ENCODE data around the gene BTG1. TPM values are rescaled to one million over a fixed set of nuclear protein-coding genes. Genes with fewer than 3 reads are reported as not detected.

The BTG1 gene, protein sequence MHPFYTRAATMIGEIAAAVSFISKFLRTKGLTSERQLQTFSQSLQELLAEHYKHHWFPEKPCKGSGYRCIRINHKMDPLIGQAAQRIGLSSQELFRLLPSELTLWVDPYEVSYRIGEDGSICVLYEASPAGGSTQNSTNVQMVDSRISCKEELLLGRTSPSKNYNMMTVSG
- total RNA-seq, result 74.6 TPM
- long read RNA-seq, full-length matches to known transcripts, result 297 of 299 reads
- long read RNA-seq, partial matches to known transcripts, result 0 of 299 reads
- long read RNA-seq, other reads (novel, unspliced or antisense), result 2 of 299 reads

DNA sequence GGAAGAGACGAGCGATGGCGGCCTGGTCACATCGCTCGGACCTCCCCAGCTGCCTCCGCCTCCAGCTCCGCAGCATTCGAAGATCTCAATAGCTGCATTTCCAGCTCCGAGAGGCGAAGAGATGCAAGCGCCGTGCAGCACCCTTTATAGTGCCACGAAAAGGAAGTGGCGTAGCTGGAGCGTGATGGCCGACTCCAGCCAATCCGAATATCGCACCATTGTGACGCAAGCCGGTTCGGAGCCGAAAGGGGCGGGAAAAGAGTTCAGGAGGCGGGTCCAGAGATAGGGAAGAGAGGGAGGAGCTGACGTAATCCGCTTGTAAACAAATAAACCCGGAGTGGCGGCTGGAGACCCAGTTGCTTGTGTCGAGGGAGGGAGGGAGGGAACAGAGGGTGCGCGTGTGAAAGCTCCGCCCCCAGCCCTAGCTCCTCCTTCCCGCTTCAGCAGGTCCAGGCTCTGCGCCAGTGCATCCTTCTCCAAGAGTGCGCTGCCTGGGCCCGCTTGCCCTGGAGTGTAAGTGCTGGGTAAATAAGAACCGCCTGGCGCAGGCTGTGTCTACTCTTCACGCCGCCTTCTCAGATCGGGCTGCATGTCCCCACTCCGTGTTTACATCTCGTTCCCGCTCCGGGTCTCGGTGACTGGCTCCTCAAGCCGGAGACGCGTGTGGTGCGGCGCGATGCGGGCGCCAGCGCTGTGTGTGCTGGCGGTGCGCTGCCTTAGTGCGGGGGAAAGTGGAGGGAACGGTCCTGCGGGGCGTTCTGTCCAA, at the start of gene BTG1:
Gene BTG1, minus strand, starts transcription at position 116 of the 766 bp plus-strand sequence. CDS start 311 bp downstream, outside the sequence.
- ATAC-seq (peak; percentile 90), DNase-seq (peak; percentile 98)
- intact Hi-C loops (cut with micrococcal nuclease), result loop anchor here (10.0 kb wide), 2 partner anchors 99 to 561 kb away; no protein-coding TSS in a partner anchor

DNA sequence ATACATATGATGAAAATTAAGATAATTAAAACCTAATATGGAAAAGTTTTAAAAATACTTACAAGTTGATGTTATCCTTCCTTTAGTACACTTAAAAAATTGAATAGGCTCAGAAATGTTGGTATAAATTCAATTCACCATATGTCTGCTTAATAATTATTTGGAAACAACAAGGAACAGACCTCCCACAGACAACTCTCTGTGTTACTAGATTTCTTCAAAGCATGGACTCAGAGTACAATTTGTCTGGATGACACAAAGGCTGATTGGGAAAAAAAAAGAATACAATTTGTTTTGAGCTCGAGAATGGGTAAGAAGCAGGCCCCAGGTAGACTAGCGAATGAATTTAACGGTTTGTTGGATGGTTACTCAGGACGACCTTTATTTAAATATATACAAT, 48.9 kb upstream of the BTG1 start:
- ATAC-seq (no peak), DNase-seq (no peak)
- intact Hi-C loops (cut with micrococcal nuclease), result no loop called here

DNA sequence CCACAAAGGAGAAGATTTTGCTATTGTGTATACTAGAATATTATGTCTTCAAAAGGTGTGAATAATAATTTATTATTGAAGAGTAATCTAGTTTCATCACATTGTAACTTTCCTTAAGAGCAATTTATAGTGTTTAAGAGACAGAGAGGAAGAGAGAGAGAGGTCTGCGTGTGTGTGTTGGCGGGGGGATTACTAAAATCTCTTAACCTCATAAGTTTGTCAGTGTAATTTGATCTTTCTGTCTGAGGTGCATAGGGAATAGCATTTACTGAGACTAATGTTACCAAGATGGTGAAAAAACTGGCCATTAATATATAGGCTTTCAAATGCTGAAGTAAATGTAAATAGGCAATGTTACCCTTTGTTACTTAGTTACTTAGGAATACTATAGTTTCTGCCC, 48.2 kb upstream of the BTG1 start:
- no peak for DNase-seq
- intact Hi-C loops (cut with micrococcal nuclease), result no loop called here

DNA sequence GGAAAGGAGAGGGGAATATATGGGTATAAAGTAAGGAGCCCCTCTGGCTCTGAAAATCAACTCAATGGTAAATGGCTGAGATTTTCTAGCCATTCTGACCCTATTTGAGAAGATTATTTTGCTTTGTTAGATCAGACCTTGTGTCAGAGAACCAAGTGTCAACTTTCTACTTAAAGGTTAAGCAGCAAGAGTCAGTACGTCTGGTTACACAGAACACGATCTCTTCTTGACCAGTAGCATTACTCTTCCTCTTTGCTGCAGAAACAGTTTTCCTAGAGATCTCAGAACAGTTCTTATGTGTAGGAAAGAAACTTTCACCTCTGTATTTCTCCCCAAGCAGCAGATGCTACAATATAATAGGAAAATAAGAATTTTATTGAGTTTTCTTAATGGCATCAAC, 47.4 kb upstream of the BTG1 start:
- intact Hi-C loops (cut with micrococcal nuclease), result no loop called here
- no peak for DNase-seq
- ATAC-seq, result no peak

More for the DNA sequence above, 48.2 kb upstream of the BTG1 start:
- no peak for ATAC-seq

DNA sequence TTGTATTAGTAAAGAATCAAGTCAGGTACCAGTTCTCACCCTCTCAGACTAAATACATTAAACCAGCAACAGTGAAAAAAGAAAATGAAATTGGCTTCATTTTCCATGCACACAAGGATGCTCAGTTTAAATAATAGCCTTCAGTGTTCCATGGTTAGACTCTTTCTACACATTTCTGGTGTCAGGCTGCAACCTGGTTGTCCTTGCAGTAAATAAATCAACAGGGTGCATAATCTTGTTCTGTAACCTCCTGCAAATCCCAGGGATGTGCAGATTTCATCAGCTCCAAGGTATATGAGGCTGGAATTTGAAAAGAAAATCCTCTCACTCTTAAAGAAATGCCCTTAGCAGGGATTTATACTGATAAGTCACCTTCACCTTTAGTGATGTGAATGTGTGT, 46.7 kb upstream of the BTG1 start:
- DNase-seq (no peak), ATAC-seq (no peak)
- intact Hi-C loops (cut with micrococcal nuclease), result no loop called here

DNA sequence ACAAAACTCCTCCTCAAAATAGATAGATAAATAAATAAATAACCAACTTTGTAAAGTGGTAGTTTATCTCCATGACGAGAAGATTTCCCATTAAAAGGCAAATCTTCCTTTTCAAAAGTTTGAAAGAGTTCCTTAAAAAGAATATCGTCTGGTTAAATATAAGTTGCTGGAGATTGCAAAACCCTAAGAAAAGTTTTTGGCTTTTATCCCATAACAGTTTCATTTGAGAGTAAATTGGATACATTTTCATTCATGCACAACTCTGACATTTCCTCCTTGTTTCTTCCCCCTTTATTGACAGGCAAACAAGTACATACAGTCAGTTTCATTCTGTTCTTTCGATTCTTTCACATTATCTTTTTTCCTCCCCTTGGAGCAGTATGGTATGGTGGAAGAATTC, 45.4 kb upstream of the BTG1 start:
- ATAC-seq (no peak), DNase-seq (no peak)
- intact Hi-C loops (cut with micrococcal nuclease), result no loop called here

DNA sequence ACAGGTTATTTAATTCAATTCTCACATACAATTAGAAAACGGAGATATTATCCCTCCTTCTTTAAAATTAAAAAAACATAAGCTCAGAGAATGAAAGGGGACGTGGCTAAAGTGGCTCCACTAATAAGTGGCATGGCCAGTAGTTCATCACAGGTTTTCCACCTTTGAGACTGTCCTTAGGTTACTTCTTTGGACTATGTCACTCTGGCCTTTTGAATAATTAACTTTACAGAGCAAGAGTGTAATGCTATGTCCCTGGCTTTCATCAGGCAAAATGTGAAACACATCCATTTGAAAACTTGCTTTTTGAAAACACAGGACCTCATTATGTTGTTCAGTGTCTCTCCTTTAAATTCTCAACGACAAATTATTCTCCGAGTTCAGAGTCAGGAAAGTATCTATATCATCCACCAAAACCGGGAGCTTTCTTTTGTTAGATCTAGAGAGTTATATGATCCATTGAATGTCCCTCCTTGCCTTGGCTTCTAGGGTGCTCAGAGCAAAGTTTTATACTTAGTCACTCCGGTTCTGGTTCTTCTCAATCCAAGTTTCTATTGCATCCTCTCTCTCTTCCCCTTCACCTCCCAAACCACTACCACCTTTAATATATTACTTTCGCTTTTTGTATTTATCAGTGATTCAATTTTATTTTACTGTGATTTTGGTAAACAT, 43.0 kb upstream of the BTG1 start:
- intact Hi-C loops (cut with micrococcal nuclease), result no loop called here
- no peak for DNase-seq
- no peak for ATAC-seq

DNA sequence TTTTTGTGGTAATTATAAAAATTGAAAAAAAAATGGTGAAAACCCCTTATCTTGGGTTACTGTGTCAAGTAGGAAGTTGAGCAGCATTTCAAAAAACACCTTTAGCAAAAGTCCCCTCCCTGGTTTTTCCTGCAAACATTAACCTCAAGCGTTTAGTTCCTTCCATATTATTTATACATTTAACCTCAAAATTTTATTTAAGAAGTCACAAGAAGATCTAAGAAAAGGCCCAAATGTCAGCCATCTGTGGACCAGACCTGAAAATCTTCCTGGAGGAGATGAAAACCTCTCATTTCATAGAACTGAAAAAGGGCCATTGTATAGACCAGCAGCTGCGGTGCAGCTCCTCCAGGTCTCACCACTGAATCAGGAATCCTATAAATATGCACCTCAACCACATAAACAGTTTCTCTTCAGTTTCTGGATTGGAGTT, 40.4 kb upstream of the BTG1 start:
- DNase-seq (no peak), ATAC-seq (no peak)

DNA sequence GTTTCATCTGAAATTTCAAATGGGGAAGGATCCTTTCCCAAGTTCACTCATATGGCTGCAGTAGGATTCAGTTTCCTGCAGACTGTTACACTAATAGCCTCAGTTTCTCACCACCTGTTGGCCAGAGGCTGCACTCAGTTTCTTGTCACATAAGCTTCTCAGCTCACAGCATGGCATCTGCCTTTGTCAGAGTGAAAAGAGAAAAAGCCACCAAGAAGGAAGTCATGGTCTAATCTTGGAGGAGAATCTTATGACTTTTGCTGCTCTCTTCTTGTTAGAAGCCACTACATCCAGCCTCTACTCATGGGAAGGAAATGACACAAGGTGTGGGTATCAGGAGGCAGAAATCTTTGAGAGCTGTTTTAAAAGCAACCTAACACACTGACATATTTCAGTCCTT, 39.4 kb upstream of the BTG1 start:
- no peak for DNase-seq
- intact Hi-C loops (cut with micrococcal nuclease), result no loop called here
- ATAC-seq, result no peak

More for the DNA sequence above, 40.4 kb upstream of the BTG1 start:
- intact Hi-C loops (cut with micrococcal nuclease), result no loop called here

DNA sequence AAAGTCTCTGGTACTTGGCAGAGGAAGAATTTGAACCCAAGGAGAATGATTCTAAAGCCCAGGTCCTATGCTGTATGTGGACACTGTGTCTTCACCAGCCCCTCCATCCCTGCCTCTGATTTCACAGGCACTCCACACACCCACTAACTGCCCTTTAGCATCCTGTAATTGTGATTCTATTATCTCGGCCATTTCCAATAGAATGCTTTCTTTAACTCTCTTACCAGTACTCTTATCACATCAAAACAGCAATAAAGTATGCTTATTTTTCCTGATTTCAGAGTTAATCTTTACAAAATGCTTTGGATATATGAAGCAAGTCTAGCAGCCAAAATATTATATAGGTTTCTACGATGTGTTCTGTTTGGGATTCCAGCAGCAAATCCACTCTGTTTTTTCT, 37.9 kb upstream of the BTG1 start:
- DNase-seq (no peak), ATAC-seq (no peak)
- intact Hi-C loops (cut with micrococcal nuclease), result no loop called here

DNA sequence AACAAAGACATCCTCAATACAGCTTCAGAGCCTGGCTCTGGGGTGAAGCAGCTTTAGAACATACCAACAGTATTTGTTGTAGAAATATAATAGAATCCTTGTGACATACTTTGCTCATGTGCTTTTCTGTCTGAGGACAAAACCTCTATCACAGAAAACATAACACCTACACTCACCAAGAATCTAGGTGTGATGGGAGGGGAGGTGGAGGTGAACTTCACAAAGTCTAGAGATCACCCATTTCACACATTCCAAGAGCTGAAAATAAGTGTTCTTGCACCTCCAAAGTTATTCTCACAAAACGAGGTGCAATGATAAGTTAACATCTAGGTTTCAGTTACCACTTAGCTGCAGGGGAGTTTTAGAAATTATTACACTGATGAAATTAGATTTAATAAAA, 32.7 kb upstream of the BTG1 start:
- intact Hi-C loops (cut with micrococcal nuclease), result no loop called here
- DNase-seq, result no peak
- ATAC-seq, result no peak

DNA sequence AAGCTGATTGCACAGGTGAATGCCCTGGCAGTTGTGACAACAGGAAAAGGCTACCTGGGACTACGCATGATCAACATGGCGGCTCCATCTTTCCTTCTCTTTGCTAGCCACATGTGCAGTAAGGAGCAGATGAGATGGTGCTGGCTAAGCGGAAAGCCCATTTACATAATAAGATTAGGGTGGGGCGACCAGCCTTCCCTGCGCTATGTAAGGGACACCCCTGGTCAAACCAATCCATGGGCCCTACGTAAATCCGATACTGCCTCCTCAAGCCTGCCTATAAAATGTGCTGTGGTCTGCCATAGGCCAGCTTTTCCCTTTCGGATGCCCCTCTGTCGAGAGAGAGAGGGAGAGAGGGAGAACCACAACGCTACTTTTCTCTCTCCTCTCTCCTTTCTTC, 31.0 kb upstream of the BTG1 start:
- ATAC-seq (no peak), DNase-seq (no peak)
- intact Hi-C loops (cut with micrococcal nuclease), result no loop called here

DNA sequence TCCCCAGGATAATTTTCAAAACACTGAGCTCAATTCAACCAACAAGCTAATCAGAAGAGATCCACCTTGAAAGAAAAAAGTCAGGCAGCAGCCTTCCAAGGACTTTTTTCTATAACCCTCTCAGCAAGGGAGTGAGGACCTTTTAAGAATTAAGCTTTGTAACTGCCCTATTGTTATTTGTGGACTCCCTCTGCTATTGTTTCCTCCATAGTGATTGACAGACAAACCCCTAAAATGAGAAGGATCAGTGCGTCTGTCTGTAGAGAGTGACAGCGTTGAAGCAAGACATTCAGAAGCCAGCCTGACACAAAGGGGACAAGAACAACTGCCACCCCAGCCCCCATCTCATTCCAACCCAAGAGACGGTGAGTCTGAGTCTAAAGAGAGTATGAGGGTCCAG, 30.3 kb upstream of the BTG1 start:
- intact Hi-C loops (cut with micrococcal nuclease), result no loop called here

DNA sequence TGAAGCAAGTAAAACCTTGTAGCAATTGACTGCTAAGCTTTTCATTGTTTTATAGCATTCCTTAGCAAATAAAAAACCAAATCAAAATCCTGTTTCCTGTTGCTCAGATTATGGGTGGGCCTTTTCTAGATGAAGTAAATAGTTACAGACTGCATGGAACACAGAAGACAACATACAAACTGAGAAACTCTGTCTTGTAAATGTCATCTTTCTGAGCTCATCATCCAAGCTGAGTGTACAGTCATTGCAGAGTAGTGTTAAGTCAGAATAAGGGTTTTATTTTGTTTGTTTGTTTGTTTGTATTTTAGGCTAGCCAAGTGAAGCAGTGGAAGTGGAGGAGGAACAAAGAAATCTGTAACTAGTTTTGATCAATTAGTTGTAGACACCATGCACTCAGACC, 24.4 kb upstream of the BTG1 start:
- intact Hi-C loops (cut with micrococcal nuclease), result no loop called here
- ATAC-seq, result no peak
- DNase-seq, result no peak

More for the DNA sequence above, 30.3 kb upstream of the BTG1 start:
- DNase-seq (no peak), ATAC-seq (no peak)

DNA sequence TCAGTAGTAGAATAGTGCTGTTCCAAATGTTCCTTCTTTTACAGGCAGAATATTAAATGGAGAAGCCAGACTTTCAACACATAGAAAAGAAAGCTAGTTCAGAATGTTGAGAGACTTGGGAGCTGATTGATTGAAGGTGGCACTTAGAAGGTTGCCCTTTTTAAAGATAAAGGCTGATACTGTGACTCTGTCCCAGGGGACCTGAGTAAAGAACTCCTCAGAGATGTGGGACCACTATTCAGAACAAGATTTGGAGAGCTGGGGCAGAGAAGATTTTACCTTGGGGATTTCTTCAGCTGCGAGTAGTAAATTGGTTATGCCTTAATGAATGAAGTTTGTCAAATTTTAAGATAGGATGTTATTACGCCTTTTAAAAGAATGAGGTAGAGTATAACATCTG, 21.4 kb upstream of the BTG1 start:
- ATAC-seq (no peak), DNase-seq (no peak)
- intact Hi-C loops (cut with micrococcal nuclease), result no loop called here

DNA sequence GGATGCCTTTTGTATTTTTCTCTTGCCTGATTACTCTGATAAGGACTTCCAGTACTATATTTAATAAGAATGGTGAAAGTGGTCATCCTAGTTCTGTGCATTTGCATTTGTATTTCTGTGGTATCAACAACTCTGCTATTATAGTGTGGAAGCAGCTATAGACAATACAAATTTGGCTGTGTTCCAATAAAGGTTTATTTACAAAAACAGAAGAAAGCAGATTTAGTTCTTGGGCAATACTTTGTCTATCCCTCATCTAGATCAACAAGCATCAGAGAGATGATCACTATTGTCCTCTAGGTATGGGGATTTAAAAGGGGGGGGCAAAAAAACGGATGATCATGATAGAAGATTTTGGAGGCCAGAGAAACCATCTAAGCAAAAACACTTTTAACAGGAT, 19.1 kb upstream of the BTG1 start:
- intact Hi-C loops (cut with micrococcal nuclease), result no loop called here
- DNase-seq, result no peak
- no peak for ATAC-seq

DNA sequence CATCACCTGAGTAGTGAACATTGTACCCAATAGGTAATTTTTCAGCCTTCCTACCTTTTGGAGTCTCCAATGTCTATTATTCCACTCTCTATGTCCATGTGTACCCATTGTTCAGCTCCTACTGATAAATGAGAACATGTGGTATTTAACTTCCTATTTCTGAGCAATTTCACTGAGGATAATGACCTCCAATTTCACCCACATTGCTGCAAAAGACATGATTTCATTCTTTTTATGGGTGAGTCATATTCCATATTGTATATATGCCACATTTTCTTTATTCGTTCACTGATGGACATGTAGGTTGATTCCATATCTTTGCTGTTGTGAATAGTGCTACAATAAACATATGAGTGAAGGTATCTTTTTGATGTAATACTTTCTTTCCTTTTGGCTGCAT, 16.4 kb upstream of the BTG1 start:
- intact Hi-C loops (cut with micrococcal nuclease), result no loop called here
- no peak for DNase-seq
- no peak for ATAC-seq

DNA sequence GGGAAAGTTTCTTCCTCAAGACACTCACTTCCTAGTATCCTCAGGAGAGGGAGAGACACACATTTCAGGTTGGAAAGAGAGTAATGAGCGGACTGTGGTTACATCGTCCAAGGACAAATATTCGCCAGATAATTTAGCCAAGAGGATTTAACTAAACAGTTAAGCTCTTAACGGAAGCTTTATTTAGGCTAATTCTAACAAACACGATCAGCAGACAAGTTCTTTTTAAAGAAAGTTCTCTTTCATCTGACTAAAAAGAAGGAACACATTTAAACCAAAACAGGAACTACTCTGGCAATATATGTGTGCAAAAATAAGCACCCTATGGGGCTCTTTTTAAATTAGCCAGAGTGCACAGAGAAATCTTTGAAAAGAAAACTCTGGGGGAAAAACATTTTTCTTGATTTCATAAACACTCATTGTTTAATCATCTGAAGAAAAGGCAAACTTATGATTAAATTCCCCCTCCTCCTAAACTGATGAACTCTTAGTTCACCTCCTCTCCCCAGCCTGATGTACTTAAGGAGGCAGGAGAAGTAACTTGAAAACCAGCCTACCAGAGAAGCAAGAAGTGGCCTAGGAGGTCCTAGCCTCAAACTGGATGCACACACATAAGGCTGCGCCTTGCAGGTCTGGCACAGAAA, 13.3 kb upstream of the BTG1 start:
- DNase-seq, result no peak
- intact Hi-C loops (cut with micrococcal nuclease), result no loop called here
- no peak for ATAC-seq

DNA sequence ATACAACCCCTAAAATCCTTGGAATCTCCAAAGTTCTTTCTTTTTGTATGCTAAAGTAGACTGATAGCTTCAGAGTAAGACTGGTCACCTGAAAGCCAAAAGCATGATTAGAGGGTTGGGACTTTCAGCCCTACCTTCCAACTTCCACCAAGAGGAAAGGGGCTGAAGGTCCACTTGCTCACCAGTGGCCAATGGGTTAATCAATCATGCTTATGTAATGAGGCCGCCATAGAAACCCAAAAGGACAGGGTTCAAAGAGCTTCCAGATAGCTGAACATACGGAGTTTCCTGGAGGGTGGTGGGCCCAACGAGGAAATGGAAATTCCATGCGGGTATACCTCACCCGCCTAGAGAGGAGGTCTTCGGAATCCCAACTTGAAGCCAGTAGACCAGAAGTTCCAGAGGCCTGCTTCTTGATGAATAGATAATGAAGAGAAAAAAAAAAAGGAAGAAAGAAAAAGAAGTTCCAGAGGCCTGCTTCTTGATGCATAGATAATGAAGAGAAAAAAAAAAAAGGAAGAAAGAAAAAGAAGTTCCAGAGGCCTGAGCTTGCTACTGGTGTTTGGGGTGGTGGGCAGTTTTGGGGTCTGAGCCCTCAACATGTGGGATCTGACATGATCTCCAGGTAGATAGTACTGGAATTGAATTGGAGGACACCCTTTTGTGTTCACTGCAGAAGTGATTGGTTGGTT, 11.2 kb upstream of the BTG1 start:
- no peak for DNase-seq
- intact Hi-C loops (cut with micrococcal nuclease), result no loop called here

More for the DNA sequence above, 11.2 kb upstream of the BTG1 start:
- no peak for ATAC-seq

All from left ventricle myocardium superior (tissue), 1 donor.